HG03097 (cell line): ENCODE results near the gene DYNC2H1.

ENCODE experiments used
- ATAC-seq: cut with Tn5 transposase; IDR thresholded peaks from one replicate; pipeline ENCODE4 v1.9.1; 2021; ENCODE audit not compliant: unreplicated experiment, low FRiP score

Gene DYNC2H1

DNA sequence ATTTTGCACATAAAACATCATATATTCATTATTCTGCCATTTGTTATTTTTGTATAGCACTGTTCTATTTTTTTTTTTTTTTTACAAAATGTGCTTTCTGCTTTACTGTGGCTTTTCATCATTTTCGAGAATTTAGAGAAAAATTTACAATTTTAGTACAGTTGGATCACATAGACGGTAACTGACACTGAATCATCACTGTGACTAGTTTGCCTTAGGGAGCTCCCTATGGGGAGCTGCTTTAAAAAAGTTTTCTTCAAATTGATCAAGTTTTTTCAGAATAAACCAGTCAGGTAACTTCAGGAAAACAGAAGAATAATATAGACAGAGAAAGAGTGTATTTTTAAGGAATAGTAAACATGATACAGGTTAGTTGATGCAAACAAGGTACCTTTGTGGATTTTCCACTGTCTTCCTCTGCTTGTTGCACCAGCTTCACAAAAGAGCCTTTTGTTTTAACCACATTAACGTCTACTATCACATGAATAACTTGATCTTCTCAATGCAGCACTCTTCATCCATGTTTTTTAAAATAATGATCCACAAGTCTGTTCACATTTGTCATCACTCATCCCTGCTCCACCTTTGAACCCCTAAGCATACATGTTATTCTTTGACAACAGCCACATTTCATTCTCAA, 327.0 kb downstream of the DYNC2H1 start:
- ATAC-seq: no peak

DNA sequence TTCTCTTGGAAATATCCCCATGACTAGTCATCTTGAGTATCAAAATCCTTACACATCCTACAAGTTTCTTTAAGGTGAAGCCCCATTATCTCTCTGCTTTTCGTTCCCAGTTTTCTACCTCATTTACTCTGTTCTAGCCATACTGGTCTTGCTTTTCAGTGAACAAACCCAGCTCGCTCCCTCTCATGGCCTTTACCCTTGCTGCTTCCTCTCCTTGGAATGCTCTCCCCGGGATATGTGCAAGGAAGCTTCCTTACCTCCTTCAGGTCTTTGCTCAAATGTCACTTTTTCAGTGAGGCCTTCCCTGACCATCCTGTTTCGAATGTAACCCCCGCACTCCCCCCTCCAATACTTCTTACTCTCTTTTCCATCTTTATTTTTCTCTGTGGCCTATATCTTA, 331.8 kb downstream of the DYNC2H1 start:
- no peak for ATAC-seq

DNA sequence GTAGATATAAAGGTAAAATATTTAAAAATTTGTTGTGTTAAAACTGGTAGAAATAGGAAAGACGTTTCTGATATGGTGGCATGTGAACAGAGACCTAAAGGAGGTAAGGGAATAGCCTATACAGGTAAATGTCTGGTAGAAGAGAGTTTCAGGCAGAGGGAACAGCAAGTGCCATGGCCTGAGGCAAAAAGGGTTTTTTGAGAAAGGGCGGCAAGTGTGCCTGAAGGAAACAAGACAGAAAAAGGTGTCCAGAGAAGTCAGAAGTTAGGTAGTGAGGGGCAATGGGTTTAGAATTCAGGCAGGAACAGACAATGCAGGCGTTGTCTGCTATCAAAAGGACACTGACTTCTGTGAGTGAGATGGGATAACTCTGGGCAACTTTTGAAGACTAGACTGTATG, 339.7 kb downstream of the DYNC2H1 start:
- ATAC-seq: no peak

DNA sequence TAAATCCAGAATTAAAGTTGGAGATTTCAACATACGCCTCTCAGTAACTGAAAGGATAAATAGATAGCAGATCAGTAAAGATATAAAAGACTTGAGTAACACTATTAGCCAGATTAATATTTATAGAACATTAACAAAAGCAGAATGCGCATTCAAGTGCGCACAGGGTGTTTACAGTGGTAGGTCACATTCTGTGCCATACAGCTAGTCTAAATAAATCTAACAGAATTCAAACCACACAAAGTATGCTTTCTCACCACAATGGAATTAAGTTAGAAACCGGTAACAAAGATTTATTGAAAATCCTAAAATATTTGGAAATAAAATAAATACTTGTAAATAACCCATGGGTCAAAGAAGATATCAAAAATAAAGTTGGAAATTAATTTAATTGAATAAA, 341.0 kb downstream of the DYNC2H1 start:
- no peak for ATAC-seq

DNA sequence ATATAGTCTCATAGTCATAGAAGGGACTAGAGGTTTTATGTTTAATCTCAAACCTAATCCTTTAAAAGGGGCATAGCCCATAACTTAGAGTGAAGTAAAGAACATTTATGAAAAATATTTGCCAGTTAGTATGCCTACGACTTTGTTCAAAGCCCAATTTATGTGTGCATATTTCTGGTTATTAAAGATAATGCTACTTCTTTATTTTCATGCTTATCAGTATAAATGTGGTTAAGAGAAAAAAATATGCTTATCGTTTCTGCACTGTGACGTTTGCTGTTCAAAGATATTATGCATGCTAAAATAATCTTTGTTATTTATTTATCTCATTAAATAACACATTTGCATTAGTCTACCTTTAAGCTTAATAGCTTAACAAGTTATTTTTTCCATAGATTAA, 343.9 kb downstream of the DYNC2H1 start:
- no peak for ATAC-seq

DNA sequence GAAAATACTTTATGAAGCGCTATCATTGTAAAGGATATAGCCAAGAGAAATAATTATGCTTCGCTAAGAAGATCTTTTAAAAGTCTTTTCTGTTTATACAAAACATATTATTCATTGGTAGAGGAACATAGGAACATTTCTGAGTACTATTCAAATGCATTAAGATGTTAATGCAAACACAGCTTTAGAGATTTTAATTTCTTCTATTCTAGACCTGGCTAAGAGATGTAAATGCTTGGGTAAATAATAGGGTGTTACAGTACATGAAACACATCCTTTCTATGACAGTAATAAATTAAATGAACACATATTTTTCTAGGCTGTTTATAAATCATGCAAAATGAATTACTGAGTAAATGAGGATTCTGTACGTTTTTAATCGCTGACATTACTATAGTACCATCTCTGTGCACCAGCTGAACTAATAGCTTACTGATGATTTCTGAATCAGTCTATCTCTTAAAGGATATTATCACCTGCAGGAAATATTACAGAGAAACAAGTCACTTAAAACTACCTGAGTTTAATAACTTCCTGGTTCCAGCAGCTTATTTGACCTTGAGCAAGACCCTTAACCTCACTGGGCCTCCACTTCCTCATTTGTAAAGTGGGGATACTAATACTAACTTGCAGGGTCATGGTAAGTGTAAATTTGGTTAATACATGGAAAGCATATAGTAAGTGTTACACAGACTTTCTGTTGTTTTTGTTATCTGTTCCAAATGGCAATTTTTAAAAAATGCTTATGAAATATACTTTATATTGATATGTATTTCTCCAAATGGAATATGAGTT, 344.9 kb downstream of the DYNC2H1 start:
- no peak for ATAC-seq

DNA sequence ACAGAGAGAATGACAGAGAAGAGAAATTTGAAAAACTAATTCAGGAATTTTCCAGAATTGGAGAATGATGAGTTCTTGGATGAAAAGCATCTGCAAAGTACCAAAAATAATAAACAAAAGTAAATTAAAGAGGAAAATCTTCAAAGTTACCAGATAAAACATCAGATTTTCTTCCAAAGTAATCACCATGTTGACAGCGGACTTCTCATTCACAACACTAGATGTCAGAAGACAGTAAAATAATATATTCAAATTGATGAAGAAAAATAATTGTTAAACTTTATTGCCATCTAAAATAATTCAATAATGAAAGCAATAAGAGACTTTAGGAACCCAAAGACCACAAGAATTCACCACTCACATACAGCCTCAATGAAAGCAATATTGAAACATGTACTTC, 355.2 kb downstream of the DYNC2H1 start:
- no peak for ATAC-seq

DNA sequence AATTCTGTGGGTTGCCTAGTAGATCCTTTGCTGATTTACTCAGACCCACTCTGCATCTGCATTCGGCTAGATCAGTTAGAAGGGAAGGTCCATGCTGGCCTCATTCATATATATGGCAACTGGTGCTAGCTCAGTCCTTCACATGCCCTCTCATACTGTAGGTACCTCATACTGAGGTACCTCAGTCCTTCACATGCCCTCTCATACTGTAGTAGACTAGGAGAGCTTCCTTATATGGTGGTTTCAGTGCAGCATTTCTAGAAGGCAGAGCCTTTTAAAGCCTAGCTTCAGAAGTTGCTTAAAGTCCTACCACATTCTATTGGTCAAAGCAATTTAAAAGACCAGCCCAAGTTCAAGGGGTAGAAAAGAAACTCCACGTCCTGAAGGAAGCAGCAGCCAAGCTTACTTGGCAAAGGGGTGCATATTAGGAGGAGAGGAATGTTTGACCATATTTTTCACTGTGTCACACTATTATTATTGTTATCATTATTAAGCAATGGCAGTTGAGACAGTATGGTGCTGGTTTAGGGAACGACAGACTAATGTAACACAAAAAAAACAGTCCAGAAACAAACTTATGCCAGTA, 356.4 kb downstream of the DYNC2H1 start:
- no peak for ATAC-seq

DNA sequence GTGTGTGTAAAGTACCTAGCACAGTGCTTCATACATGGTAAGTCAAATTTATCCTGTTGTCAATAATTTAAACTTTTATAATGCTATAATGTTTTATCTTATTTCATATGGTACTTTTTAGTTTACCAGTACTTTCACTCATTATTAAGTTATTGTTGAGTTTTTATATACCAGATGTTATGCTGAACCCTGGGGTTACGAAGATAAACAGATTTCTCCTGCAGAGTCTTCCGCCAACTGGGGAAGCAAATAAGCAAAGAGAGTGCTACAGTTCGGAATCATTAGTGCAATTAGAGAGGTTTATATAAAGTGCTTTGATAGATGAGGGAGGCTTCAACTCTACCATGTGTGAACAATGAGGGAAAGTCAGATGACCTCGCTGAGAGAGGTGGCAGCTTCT, 362.3 kb downstream of the DYNC2H1 start:
- no peak for ATAC-seq

DNA sequence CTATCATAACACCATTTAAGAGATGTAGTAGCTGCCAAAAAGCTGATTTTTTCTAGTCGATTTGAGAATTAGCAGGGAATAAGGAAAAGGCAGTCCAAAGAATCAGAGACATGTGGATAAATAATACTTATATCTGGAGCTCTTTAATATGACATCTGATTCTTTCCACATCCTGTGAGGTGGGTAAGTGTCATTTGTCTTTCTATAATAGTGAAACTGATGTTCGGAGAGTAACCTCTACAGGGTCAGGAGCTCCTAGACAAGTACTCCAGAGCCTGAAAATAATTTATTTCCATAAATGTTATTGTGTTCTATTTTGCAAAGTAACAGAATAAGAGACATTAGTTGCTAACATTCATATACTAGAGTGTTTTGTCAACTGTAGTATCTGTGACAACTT, 367.6 kb downstream of the DYNC2H1 start:
- no peak for ATAC-seq

DNA sequence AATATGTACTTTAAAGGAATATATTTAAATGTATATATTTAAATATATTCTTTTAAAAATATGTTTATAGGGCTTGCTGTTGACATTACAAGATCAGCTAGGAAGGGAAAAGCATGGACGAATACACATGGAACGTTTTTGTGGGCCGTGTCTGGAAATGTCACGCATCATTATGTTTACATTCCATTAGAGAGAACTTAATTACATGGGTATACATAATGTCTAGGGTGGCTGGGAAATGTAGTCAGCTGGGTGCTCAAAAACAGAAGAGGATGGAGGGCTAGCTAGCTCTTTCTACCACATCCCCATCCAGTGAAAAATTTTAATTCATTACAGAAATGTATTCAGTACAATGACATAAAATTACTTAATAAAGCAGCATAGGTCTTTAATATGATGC, 371.2 kb downstream of the DYNC2H1 start:
- no peak for ATAC-seq

DNA sequence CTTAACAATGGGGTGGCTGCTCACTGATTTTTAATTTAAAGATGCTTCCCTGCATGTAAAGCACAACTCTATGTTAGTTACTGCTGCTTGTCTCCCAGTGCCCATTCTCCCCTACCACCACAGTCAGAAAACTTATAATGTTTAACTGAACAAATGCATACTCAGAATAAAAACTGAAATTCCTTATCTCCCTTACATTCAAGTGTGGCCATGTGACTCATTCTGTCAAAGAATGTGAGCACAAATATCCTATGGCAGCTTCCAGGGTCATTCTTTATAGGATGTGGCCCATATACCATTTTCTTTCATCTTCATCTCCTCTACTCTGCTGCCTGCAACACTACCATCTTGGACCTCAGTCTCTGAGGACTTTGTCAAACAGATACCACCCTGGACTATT, 374.8 kb downstream of the DYNC2H1 start:
- no peak for ATAC-seq

DNA sequence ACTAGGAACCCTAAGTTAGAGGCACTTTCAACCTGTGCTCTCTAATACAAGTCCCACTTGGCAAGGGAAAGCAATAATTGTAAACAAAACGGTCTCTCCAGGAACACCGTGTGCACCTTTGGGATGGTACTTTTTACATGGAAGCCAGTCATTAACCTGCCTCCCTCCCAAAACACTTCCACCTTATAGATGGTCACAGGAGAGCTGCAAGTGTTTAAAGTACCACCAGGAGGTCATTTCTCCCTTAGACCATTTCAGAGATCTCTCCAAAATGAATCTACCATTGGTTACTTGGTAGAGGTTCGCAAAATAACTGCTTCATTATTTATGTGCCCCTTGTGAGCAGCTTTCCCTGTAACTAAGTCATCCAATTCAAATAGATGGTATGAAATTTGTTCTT, 375.3 kb downstream of the DYNC2H1 start:
- no peak for ATAC-seq

DNA sequence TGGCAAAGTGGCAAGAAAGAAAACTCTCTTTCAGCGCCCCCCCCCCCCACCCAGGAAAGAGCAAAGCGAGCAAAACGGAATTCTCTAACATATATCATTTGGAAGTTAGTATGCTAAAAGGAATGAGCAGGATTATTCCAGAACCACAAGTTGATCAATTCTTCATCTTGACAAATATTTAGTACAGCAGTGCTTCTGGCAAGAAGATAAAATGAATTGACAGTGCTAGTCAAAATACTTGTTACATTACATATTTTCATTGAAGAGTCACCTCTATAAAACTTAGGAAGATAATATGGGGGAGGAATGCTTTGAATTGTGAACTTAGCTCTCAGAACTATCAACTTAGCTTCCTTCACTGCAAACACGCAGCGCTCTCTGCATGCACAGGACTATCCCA, 377.4 kb downstream of the DYNC2H1 start:
- no peak for ATAC-seq

DNA sequence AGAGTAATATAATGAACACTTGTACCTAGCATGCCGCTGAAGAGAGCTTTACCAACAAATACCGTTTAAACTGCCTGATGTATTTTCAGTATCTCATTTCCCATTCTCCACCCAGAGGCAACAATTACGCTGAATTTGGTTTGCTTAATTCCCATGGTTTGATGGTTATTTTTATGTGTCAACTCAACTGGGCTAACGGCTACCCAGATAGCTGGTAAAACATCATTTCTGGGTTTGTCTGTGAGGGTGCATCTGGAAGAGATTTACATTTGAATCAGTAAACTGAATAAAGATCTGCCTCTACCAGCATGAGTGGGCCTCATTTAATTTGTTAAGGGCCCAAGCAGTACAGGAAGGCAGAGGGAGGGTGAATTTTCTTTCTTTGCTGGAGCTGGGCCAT, 377.9 kb downstream of the DYNC2H1 start:
- ATAC-seq: no peak

DNA sequence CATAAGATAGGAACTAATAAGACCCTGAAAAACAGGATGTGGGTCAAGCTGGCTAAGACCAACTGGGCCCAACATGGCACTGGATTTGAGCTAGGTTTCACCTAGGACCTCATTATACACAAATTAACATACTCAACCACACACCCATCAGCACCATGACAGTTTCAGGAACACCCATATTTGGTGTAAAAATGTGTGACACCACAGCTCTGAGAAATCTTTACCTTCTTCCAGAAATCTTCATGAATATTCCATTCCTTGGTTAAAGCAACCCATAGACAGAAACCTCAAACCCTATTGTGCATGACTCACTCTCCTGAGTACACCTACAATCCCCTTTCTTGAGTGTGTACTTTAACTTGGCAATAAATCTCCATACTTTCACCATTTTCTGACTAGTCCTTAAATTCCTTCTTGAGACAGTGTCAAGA, 378.8 kb downstream of the DYNC2H1 start:
- ATAC-seq: no peak

DNA sequence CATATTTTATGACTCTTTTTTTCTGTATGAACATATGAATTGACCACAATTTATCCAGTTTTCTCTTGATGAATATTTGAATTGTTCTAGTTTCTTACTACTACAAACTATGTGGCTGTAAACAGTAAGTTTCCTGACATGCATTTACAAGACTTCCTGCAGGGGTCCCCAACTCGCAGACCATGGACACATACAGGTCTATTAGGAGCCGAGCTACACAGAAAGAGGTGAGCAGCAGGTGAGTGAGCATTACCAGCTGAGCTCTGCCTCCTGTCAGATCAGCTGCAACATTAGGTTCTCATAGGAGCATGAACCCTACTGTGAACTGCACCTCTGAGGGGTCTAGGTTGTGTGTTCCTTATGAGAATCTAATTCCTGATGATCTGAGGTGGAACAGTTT, 379.4 kb downstream of the DYNC2H1 start:
- no peak for ATAC-seq

DNA sequence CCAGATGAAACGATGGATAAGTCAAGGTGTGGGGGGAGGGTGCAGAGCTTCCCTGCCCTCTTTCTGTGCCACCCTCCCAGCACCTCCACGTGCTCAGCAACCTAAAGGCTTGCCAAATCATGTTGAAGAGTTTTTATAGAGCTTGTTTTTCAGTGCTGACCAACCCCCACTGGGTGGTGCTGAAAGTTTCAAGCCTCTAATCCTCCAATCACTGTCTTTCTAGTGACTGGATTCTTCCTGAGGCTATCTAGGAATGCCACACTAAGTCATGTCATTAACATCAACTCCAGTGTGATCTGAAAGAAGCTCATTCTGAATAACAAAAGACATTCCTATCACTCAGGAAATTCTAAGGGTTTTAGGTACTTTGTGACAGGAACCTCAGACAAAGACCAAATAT, 382.6 kb downstream of the DYNC2H1 start:
- no peak for ATAC-seq

DNA sequence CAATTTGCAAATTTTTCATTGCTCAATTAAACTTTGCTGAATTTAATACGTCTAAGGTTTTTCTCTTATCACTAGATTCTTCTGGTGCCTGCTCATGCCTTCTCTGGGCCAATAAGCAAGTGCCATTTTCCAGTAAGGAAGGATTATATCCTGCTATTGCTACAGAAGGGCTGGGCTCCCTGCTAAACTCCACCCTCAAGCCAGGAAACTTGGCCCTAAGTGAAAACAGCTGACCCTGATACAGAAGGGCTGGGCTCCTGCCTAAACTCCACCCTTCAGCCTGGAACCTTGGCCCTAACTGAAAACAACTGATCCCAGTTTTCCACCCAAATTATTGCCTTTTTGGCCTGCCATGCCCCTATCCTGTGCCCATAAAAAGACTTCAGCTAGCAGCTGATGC, 385.3 kb downstream of the DYNC2H1 start:
- ATAC-seq: no peak

DNA sequence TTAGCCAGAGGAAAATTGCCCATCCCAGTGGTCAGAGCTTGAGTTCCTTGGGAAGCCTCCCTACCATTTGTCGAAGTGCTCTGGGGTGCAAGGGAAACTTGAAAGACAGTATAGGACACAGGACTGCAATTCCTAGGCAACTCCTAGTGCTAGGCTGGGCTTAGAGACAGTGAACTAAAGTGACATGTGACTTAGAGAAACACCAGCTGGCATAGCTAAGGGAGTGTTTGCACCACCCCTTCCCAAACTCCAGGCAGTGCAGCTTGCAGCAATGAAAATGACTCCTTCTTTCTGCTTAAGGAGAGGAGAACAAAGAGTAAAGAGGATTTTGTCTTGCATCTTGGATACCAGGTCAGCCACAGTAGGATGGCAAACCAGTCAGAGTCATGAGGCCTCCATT, 388.0 kb downstream of the DYNC2H1 start:
- no peak for ATAC-seq

DNA sequence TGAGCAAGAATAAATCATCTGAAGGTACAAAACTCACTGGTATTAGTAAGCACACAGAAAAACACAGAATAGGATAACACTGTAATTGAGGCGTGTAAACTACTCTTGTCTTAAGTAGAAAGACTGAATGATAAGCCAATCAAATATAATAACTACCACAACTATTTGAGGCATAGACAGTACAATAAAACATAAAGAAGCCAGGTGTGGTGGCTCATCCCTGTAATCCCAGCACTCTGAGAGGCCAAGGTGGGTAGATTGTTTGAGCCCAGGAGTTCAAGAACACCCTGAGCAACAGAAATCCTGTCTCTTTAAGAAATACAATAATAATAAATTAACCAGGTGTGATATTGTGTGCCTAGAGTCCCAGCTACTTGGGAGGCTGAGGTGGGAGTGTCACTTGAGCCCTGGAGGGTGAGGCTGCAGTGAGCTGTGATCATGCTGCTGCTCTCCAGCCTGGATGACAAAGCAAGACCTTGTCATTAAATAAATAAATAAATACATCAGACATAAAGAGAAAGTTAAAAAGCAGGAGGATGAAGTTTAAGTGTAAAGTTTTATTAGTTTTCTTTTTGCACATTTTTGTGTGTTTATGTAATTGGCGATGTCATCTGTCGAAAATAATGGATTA, 390.6 kb downstream of the DYNC2H1 start:
- ATAC-seq: no peak

DNA sequence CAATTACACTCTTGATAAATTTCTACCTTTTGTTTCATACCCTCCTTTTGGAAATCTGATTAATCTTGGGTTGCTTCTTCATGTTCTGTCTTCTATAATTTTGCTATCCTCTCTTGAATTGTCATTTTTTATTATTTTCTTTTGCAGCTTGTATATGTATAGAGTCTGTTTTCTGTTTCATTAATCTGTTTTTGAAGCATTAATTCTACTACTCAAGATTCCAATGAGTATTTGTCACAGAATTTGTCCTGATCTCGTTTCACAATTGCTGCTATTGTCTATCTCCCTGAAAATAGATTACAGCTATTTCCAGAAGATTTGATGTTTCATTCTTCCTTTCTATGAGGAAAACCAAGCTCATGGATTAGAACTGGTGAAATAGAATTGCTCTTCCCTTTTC, 406.1 kb downstream of the DYNC2H1 start:
- no peak for ATAC-seq
